Ascending aorta (tissue), 2 donors: ENCODE data around the gene ABHD4. TPM values are rescaled to one million over a fixed set of nuclear protein-coding genes. Genes with fewer than 3 reads are reported as not detected.
"Not testable (repeated sequence)": the region's sequence is repeated elsewhere in the genome, so short reads cannot be mapped to it uniquely, and the experiment has no call there.

Experiments
- DNase-seq, 2 donors: peaks; one replicate each; pipeline ENCODE4 v3.0.0-alpha.2; 2019; ENCODE audit warnings: low spot score in 2 of 2
- H3K27ac ChIP-seq, 2 donors: fragments of 200-600 bp; sonication (generic); one replicate each; pipeline ENCODE4 v1.5.1; 2016 to 2017; ENCODE audit warnings: mild to moderate bottlenecking in 1 of 2
- H3K27me3 ChIP-seq: fragments of 200-600 bp; sonication (generic); one replicate; pipeline ENCODE4 v1.5.1; 2017
- H3K36me3 ChIP-seq, 2 donors: fragments of 200-600 bp; sonication (generic); one replicate each; pipeline ENCODE4 v1.5.1; 2016
- H3K4me1 ChIP-seq, 2 donors: fragments of 200-600 bp; sonication (generic); one replicate each; pipeline ENCODE4 v1.5.1; 2016 to 2017; ENCODE audit warnings: mild to moderate bottlenecking in 1 of 2
- H3K4me3 ChIP-seq, 2 donors: fragments of 200-600 bp; sonication (generic); one replicate each; pipeline ENCODE4 v1.5.1; 2016 to 2017; ENCODE audit warnings: mild to moderate bottlenecking in 1 of 2
- H3K9me3 ChIP-seq, 2 donors: fragments of 200-600 bp; sonication (generic); one replicate each; pipeline ENCODE4 v1.5.1; 2016
- CTCF ChIP-seq, 3 experiments: fragments of 200-600 bp in 2 of 3; fragments of 450-650 bp in 1 of 3; sonication (generic) in 2 of 3; IDR thresholded peaks; one replicate each; pipeline ENCODE4 v1.5.1; 2016 to 2019; ENCODE audit warnings: antibody characterized with exemption in 3 of 3, mild to moderate bottlenecking in 1 of 3, moderate library complexity in 1 of 3
- intact Hi-C: fragments of 100-400 bp; cut with DNase I; formaldehyde crosslinking; loops from one replicate; pipeline ENCODE4 v1.15.1; 2023
- total RNA-seq: library from RNA; depleted of rRNA; stranded (reverse); fragments of >200 nt; gene quantifications from one replicate; pipeline ENCODE4 v1.1.0, GENCODE V29; 2016

The ABHD4 gene
- total RNA-seq, 1 donor from 2014 or later: 33.5 TPM

DNA sequence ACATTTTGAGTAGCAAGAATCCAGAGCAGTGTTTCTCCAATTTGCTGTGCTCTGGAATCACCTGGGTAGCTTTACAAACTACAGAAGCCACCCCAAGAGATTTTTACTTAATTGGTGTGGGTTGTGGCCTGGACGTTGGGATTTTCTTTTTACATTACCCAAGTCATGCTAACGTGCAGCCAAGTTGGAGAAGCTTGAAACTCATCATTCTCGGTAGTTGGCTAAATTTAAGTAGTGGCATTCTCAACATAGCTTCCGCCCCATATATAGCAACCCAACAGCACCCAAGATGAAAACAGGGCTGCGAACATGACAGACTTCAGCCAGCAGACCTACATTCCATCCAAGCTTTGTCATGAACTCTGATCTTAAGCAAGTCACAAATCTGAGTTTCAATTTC lies 34.1 kb upstream of the ABHD4 start:
- DNase-seq: no peak
- Histone ChIP-seq H3K4me1 (no peaks in the 10 kb centered on the region), H3K27ac (peak overlapping the region in 1 of 2 donors; percentile 42), H3K4me3 (no peak overlapping the region), H3K9me3 (no peaks in the 10 kb centered on the region), H3K36me3 (peaks cover 11 to 25% of the 10 kb centered on the region in 2 donors), H3K27me3 (no peaks in the 10 kb centered on the region)
- TF ChIP-seq CTCF (IDR thresholded peaks at IDR 0.05): no peak
- intact Hi-C loops: no loop called here

- Histone ChIP-seq H3K4me3 (no peak overlapping the region), H3K27me3 (no peaks in the 10 kb centered on the region), H3K4me1 (no peaks in the 10 kb centered on the region), H3K36me3 (peaks cover 11 to 29% of the 10 kb centered on the region in 2 donors), H3K9me3 (no peaks in the 10 kb centered on the region), H3K27ac (peak overlapping the region in 1 of 2 donors; percentile 42)
- intact Hi-C loops: no loop called here
- TF ChIP-seq CTCF (IDR thresholded peaks at IDR 0.05): no peak
- DNase-seq: no peak
These were observed 33.6 kb upstream of the ABHD4 start for GRCh38 chr14:22564463-22564862.

GRCh38 chr14:22565391-22565945 lies 32.6 kb upstream of the ABHD4 start:
- intact Hi-C loops: no loop called here
- no peak overlapping the region for H3K27ac ChIP-seq

GRCh38 chr14:22566266-22566665 lies 31.8 kb upstream of the ABHD4 start:
- H3K4me1 ChIP-seq, H3K9me3 ChIP-seq, intact Hi-C loops, DNase-seq, H3K27ac ChIP-seq, H3K4me3 ChIP-seq, H3K27me3 ChIP-seq: not testable (repeated sequence)
- H3K36me3 ChIP-seq: peaks cover 12 to 30% of the 10 kb centered on the region in 2 donors

More at GRCh38 chr14:22565391-22565945, 32.6 kb upstream of the ABHD4 start:
- Histone ChIP-seq H3K4me3 (no peak overlapping the region), H3K27me3 (no peaks in the 10 kb centered on the region), H3K9me3 (no peaks in the 10 kb centered on the region), H3K36me3 (peaks cover 11 to 30% of the 10 kb centered on the region in 2 donors), H3K4me1 (peaks cover 0 to 3% of the 10 kb centered on the region in 2 donors)
- TF ChIP-seq CTCF (IDR thresholded peaks at IDR 0.05): no peak
- DNase-seq: no peak

GRCh38 chr14:22566845-22567244 lies 31.3 kb upstream of the ABHD4 start:
- Histone ChIP-seq H3K27ac (peak overlapping the region in 1 of 2 donors; percentile 4), H3K36me3 (peaks cover 18 to 36% of the 10 kb centered on the region in 2 donors), H3K9me3 (no peaks in the 10 kb centered on the region), H3K4me3 (no peak overlapping the region), H3K27me3 (no peaks in the 10 kb centered on the region), H3K4me1 (peaks cover 0 to 5% of the 10 kb centered on the region in 2 donors)
- intact Hi-C loops: no loop called here
- TF ChIP-seq CTCF (IDR thresholded peaks at IDR 0.05): no peak
- no peak for DNase-seq

DNA sequence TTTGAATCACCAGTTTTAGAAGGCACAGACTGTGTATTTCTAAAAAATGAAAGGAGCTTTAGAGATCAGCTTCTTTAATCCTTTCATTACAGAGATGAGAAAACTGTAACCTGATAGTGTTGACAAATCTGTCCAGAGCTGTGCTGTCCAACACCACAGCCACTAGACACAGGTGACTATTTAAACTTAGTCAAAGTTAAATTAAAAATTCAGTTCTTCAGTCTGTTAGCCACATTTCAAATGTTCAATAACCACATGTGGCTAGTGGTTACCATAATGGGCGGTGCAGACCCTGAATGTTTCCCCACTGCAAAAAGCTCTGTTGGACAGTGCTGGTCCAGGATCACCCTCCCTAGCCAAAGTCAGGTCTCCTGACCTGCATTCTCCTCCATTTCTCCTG lies 30.7 kb upstream of the ABHD4 start:
- intact Hi-C loops: no loop called here
- Histone ChIP-seq H3K27me3 (no peaks in the 10 kb centered on the region), H3K4me3 (no peak overlapping the region), H3K27ac (no peak overlapping the region), H3K9me3 (no peaks in the 10 kb centered on the region), H3K36me3 (peaks cover 22 to 42% of the 10 kb centered on the region in 2 donors), H3K4me1 (peaks cover 0 to 9% of the 10 kb centered on the region in 2 donors)
- TF ChIP-seq CTCF (IDR thresholded peaks at IDR 0.05): no peak
- DNase-seq: no peak
